WTC11 (cell line): Measurements from ENCODE around the gene KLHL29. TPM values are rescaled to one million over a fixed set of nuclear protein-coding genes. Genes with fewer than 3 reads are reported as not detected.

ENCODE experiments used
- ATAC-seq: fragments of 200-7000 bp; cut with Tn5 transposase; 2 replicates; pipeline ENCODE4 v1.10.0; 2021; ENCODE audit warnings: mild to moderate bottlenecking, moderate library complexity
- CTCF ChIA-PET: fragments of 300-600 bp; sonication (Branson Sonifier 250); formaldehyde crosslinking; loops from one replicate; lab custom pipeline; 2021; ENCODE audit warnings: antibody characterized with exemption; lab: Charles Lee
- POLR2A ChIA-PET: fragments of 350-600 bp; sonication (Branson Sonifier 250); formaldehyde crosslinking; loops from one replicate; lab custom pipeline; 2021; ENCODE audit warnings: antibody characterized with exemption; lab: Charles Lee
- DNase-seq: peaks from one replicate; pipeline ENCODE4 v3.0.0; 2021; ENCODE audit warnings: low spot score
- H3K27ac Mint-ChIP-seq: 2 replicates; pipeline ENCODE4 v1.8.0; 2021; ENCODE audit warnings: mixed read lengths
- H3K27me3 Mint-ChIP-seq: 2 replicates; pipeline ENCODE4 v1.8.0; 2021; ENCODE audit warnings: low read depth, mild to moderate bottlenecking, moderate library complexity, mixed read lengths
- H3K36me3 Mint-ChIP-seq: 2 replicates; pipeline ENCODE4 v1.8.0; 2021; ENCODE audit warnings: mixed read lengths
- H3K4me1 Mint-ChIP-seq: 2 replicates; pipeline ENCODE4 v1.8.0; 2022; ENCODE audit warnings: mixed read lengths
- H3K4me3 Mint-ChIP-seq: 2 replicates; pipeline ENCODE4 v1.8.0; 2021; ENCODE audit warnings: mild to moderate bottlenecking, moderate library complexity, mixed read lengths
- H3K9me3 Mint-ChIP-seq: 2 replicates; pipeline ENCODE4 v1.8.0; 2021; ENCODE audit warnings: mixed read lengths
- ATF1 ChIP-seq: sonication (generic); formaldehyde crosslinking; IDR thresholded peaks from 2 replicates; pipeline ENCODE4 v1.8.1; 2023; ENCODE audit warnings: mild to moderate bottlenecking, moderate library complexity, missing genetic modification reagents
- CREM ChIP-seq: sonication (generic); formaldehyde crosslinking; IDR thresholded peaks from 2 replicates; pipeline ENCODE4 v1.8.1; 2022; ENCODE audit warnings: mild to moderate bottlenecking, missing genetic modification reagents, moderate library complexity
- IRF2 ChIP-seq: sonication (generic); formaldehyde crosslinking; IDR thresholded peaks from 2 replicates; pipeline ENCODE4 v1.8.0; 2022; ENCODE audit warnings: low read depth, missing genetic modification reagents, borderline replicate concordance
- KAT7 ChIP-seq: sonication (generic); formaldehyde crosslinking; IDR thresholded peaks from 2 replicates; pipeline ENCODE4 v1.8.1; 2023; ENCODE audit warnings: missing genetic modification reagents, mild to moderate bottlenecking, borderline replicate concordance
- MYBL2 ChIP-seq: sonication (generic); formaldehyde crosslinking; IDR thresholded peaks from 2 replicates; pipeline ENCODE4 v1.8.1; 2023; ENCODE audit warnings: mild to moderate bottlenecking, moderate library complexity, missing genetic modification reagents
- NR2C2 ChIP-seq: sonication (generic); formaldehyde crosslinking; IDR thresholded peaks from 2 replicates; pipeline ENCODE4 v1.8.0; 2022; ENCODE audit warnings: mild to moderate bottlenecking, missing genetic modification reagents
- RELA ChIP-seq: sonication (generic); formaldehyde crosslinking; IDR thresholded peaks from 2 replicates; pipeline ENCODE4 v1.8.1; 2022; ENCODE audit warnings: missing genetic modification reagents, mild to moderate bottlenecking, borderline replicate concordance
- STAT6 ChIP-seq: sonication (generic); formaldehyde crosslinking; conservative IDR thresholded peaks from 2 replicates; pipeline ENCODE4 v1.8.1; 2023; ENCODE audit warnings: mild to moderate bottlenecking, low read depth, missing genetic modification reagents, moderate library complexity
- TEAD4 ChIP-seq: sonication (generic); formaldehyde crosslinking; IDR thresholded peaks from 2 replicates; pipeline ENCODE4 v1.8.0; 2022; ENCODE audit warnings: mild to moderate bottlenecking, missing genetic modification reagents
- USF1 ChIP-seq: sonication (generic); formaldehyde crosslinking; IDR thresholded peaks from 2 replicates; pipeline ENCODE4 v1.8.0; 2022; ENCODE audit warnings: mild to moderate bottlenecking, missing genetic modification reagents
- ZNF263 ChIP-seq: sonication (generic); formaldehyde crosslinking; IDR thresholded peaks from 2 replicates; pipeline ENCODE4 v1.8.1; 2022; ENCODE audit warnings: low read depth, mild to moderate bottlenecking, moderate library complexity, missing genetic modification reagents
- ZNF396 ChIP-seq: fragments of 250-450 bp; sonication (Bioruptor Pico); IDR thresholded peaks from 2 replicates; pipeline ENCODE4 v1.8.0; 2021; ENCODE audit warnings: mild to moderate bottlenecking, moderate library complexity, borderline replicate concordance
- ZNF423 ChIP-seq: fragments of 250-450 bp; sonication (Bioruptor Pico); IDR thresholded peaks from 2 replicates; pipeline ENCODE4 v2.1.2; 2022; ENCODE audit warnings: mild to moderate bottlenecking, moderate library complexity
- ZNF425 ChIP-seq: fragments of 250-450 bp; sonication (Bioruptor Pico); conservative IDR thresholded peaks from 2 replicates; pipeline ENCODE4 v1.9.0; 2021; ENCODE audit warnings: mild to moderate bottlenecking
- ZNF671 ChIP-seq: fragments of 250-450 bp; sonication (Bioruptor Pico); IDR thresholded peaks from 2 replicates; pipeline ENCODE4 v1.8.0; 2021; ENCODE audit warnings: mild to moderate bottlenecking
- total RNA-seq: library from RNA; stranded (reverse); gene quantifications from 3 replicates; pipeline ENCODE4 v1.2.3, GENCODE V29; 2021
- TF ChIP-seq, protein P1 (sequence below): sonication (generic); formaldehyde crosslinking; IDR thresholded peaks from 2 replicates; pipeline ENCODE4 v1.8.0; 2022; ENCODE audit warnings: mild to moderate bottlenecking, missing genetic modification reagents
- TF ChIP-seq, protein P2 (sequence below): sonication (generic); formaldehyde crosslinking; IDR thresholded peaks from 2 replicates; pipeline ENCODE4 v1.8.0; 2022; ENCODE audit warnings: missing genetic modification reagents

KLHL29 gene
- total RNA-seq, 1 experiment from 2014 or later, result 7.1 TPM

- TF ChIP-seq ATF1 (CRISPR knock-in tag) (no peak), NR2C2 (CRISPR knock-in tag) (no peak), STAT6 (CRISPR knock-in tag) (no peak), ZNF671 (CRISPR knock-in tag) (no peak), ZNF425 (no peak)
- TF ChIP-seq, protein P1, sequence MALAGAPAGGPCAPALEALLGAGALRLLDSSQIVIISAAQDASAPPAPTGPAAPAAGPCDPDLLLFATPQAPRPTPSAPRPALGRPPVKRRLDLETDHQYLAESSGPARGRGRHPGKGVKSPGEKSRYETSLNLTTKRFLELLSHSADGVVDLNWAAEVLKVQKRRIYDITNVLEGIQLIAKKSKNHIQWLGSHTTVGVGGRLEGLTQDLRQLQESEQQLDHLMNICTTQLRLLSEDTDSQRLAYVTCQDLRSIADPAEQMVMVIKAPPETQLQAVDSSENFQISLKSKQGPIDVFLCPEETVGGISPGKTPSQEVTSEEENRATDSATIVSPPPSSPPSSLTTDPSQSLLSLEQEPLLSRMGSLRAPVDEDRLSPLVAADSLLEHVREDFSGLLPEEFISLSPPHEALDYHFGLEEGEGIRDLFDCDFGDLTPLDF (CRISPR knock-in tag), result no peak
These were observed 39.0 kb upstream of the KLHL29 start (continued) for GRCh38 chr2:23346029-23346428.

- ATAC-seq, result no peak
- Mint-ChIP-seq H3K9me3 (peaks cover 13% of the 10 kb centered on the region), H3K27me3 (peaks cover 22% of the 10 kb centered on the region), H3K27ac (no peak overlapping the region), H3K4me1 (peaks cover 4% of the 10 kb centered on the region; the same call in 1 of the 2 replicates), H3K36me3 (no peaks in the 10 kb centered on the region), H3K4me3 (no peak overlapping the region)
- POLR2A ChIA-PET, result no interaction called here
- no peak for DNase-seq
- TF ChIP-seq, protein P2, sequence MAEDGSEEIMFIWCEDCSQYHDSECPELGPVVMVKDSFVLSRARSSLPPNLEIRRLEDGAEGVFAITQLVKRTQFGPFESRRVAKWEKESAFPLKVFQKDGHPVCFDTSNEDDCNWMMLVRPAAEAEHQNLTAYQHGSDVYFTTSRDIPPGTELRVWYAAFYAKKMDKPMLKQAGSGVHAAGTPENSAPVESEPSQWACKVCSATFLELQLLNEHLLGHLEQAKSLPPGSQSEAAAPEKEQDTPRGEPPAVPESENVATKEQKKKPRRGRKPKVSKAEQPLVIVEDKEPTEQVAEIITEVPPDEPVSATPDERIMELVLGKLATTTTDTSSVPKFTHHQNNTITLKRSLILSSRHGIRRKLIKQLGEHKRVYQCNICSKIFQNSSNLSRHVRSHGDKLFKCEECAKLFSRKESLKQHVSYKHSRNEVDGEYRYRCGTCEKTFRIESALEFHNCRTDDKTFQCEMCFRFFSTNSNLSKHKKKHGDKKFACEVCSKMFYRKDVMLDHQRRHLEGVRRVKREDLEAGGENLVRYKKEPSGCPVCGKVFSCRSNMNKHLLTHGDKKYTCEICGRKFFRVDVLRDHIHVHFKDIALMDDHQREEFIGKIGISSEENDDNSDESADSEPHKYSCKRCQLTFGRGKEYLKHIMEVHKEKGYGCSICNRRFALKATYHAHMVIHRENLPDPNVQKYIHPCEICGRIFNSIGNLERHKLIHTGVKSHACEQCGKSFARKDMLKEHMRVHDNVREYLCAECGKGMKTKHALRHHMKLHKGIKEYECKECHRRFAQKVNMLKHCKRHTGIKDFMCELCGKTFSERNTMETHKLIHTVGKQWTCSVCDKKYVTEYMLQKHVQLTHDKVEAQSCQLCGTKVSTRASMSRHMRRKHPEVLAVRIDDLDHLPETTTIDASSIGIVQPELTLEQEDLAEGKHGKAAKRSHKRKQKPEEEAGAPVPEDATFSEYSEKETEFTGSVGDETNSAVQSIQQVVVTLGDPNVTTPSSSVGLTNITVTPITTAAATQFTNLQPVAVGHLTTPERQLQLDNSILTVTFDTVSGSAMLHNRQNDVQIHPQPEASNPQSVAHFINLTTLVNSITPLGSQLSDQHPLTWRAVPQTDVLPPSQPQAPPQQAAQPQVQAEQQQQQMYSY, result no peak
- TF ChIP-seq IRF2, result no peak
- TF ChIP-seq TEAD4 (CRISPR knock-in tag), result no peak
- no peak for TF ChIP-seq ZNF425
- TF ChIP-seq CREM (CRISPR knock-in tag), result no peak
- TF ChIP-seq ZNF396 (CRISPR knock-in tag), result no peak
- TF ChIP-seq RELA, result no peak
- no peak for TF ChIP-seq ZNF263 (CRISPR knock-in tag)
- no peak for TF ChIP-seq ZNF671 (CRISPR knock-in tag)
- TF ChIP-seq ZNF423 (CRISPR knock-in tag), result no peak
- no peak for TF ChIP-seq KAT7 (CRISPR knock-in tag)
- TF ChIP-seq USF1, result no peak
- TF ChIP-seq MYBL2 (CRISPR knock-in tag), result no peak
- CTCF ChIA-PET, result no interaction called here
These were observed 38.2 kb upstream of the KLHL29 start for GRCh38 chr2:23346781-23347180.
